TTC549 (cell line): ENCODE measurements around the gene GBE1.

ENCODE experiments used
- FAIRE-seq: peaks from 2 replicates; lab custom pipeline; 2012; peaks lifted over from hg19 to GRCh38; lab: Jason Lieb, UNC

GBE1 gene

DNA sequence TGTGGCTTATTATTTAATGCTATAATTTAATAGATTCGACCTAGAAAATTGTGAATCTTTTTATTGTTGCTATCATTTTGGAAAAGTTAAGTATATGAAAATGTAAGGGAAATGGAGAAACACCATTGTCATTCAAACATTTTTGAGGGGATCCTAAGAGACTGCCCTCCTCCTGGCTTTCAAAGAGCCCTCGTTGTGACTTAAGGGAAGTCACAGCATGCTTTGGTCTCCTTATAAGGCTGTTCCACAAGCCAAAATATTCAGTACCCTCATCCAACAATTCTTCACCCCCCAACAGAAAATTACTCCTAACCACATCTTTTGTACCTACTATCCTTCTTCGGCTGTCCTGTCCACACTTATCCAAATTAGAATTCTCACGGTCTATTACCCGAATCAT is 140.2 kb downstream of the GBE1 start:
- FAIRE-seq: no peak

DNA sequence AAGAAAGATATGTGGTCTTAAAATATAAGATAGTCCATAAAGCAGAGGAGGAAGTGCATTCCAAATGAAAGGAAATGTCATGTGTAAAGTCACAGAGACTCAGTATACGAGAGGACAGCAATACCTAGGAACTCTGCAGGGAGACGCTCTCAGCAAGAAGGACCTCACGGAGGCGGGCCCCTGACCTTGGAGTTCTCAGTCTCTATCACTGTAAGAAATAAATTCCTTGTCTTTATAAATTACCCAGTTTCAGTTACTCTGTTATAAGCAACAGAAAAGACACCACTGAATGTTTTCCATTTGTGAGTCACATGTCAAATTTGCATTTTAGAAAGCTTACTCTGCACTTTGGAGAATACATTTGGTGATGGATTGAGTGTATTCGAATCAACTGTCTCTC is 140.6 kb downstream of the GBE1 start:
- no peak for FAIRE-seq

DNA sequence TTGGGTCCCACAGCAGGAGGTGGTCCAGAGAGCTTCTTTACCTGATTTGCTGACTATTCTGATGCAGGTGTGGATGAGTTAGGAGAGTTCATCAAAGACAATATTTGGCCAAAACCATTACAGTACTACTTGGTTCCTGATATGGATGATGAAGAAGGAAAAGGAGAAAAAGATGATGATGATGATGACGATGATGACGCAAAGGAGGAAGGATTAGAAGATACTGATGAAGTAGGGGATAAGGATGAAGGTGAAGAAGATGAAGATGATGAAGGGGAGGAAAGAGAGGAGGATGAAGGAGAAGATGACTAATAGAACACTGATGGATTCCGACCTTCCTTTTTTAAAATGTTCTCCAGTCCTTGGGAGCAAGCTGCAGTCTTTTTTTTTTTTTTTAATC is 148.7 kb downstream of the GBE1 start:
- FAIRE-seq: no peak

DNA sequence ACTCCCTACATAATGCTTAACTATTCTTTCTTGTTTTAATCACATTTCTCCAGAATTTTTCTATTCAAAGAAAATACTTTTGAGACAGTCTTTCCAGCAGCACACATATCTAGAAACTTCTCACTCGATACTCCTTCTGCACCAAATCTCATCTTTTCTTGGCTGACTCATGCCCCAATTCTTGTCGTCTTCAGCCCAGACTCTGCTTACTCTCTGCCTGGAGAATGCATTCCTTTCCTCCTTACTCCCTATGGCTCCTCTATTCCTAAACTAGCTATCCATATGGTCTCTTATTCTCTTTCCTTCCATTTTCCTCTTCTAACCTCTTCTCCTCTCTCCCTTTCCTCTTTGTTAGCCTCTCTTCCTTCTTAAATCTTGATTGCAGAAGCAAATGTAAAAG is 158.7 kb downstream of the GBE1 start:
- no peak for FAIRE-seq

DNA sequence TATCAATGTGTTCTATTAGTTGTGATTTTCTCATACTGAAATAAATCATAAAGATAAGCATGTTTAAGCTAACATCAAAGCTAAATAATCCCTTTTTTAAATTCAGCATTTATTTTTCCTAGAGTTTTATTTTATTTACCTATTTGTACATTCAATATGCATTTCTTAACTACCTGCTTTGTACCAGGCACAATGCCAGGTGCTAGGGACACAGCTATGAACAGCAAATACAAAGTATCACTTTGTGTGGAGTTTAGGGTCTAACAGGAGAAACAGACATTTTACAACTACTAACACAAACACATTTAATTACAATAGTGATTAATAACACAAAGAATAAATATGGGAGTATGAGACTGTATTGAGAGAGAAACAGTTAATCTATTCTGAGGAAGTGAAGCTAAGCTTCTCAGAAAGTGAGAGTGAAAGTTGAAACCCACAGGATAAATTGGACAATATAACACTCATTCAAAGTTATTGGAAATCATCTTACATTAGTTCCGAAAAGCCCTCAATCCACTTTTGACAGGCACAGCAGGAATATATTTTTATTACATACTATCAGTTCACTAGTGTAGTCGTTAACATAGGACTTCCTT is 159.6 kb downstream of the GBE1 start:
- FAIRE-seq: no peak

DNA sequence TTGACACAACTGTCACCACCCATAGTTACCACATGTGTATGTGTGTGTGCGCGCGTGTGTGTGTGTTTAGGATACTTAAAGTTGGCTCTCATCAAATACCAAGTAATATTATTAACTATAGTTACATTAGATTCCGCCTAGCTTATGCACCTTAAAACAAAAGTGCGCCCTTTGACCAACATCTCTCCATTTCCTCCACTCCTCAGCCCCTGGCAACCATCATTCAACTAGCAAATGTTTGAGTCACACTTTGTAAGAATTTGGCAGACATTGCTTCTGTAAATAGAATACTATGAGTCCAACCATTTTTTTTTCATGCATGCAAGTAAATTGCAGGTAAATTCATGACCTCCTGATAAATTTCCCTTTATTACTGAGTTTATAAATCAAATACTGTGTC is 169.3 kb downstream of the GBE1 start:
- FAIRE-seq: no peak

DNA sequence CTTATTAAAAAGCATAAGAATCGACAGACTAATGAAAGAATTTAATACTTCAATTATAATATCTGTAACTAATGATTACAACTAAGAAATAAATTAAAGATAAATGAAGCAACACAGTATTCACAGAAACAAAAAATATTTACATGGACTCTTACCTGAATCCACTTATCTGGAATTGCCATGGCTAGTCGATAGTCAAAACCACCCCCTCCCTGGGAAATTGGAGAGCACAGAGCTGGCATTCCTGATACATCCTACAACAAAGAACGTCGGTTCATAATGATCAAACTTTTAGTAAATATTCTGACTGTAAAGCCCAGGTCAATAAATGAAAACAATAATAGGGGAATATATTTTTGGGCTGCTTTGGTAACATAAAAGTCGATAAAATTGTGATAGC is 175.5 kb downstream of the GBE1 start:
- no peak for FAIRE-seq

DNA sequence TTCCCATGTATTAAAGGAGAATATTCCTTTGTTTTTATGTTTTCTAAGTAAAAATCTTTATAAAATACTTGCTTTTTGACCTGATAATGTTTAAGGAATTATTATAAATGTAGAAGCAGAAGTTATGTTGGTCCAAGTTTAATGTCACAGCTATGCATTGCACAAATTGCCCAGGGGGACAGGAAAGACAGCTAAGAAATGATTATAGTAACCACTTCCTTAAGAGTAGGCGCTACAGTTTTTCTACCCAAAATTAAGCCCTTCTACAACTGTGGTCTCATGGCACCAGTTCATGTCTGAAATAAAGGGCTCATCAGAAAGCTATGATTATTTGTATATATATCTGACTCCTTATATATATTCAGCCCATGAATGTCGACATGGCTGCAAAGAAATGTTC is 176.4 kb downstream of the GBE1 start:
- FAIRE-seq: no peak

DNA sequence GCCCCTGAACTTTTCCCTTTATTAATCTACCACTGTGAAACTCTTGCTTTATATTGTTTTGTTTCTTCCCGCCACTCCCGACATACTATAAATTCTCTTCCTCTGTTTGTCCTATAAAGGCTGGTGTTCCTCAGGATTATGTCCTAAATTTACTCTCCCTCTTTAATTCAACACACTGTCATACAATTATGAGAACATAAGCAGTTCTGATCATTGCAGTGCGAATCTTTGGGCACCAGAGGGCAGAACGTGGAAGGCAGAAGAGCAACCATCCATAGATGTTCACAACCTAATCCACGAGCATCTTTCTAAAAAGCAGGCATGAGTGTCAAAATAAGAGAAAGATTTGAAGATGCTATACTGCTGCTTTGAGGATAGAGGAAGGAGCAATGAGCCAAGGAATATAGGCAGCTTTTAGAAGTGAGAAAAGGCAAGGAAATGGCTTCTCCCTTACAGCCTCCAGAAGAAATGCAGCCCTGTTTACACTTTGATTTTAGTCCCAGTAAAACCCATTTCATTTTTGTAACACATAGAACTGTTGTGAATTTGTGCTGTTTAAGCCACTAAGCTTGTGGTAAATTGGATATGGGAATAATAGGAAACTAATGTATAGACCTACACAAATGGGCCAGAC is 179.4 kb downstream of the GBE1 start:
- FAIRE-seq: peak; percentile 54

DNA sequence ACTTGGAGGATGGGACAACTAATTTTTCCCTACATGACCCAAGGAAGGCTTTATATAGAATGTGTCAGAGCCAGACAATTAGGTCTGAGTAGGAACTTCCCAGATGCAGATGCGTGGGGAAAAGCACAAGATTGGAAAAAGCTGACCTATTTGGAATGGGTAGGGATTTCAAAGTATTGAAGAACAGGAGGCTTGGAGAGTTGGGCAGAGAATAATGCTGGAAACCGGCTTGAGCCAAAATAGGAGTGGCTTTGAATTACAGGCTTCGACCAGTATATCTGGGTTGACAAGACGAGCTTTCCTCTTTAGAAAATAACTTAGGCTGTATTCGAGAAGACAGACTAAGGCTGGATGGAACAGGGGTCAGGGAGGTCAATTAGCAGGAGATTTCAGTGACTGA is 181.1 kb downstream of the GBE1 start:
- no peak for FAIRE-seq

DNA sequence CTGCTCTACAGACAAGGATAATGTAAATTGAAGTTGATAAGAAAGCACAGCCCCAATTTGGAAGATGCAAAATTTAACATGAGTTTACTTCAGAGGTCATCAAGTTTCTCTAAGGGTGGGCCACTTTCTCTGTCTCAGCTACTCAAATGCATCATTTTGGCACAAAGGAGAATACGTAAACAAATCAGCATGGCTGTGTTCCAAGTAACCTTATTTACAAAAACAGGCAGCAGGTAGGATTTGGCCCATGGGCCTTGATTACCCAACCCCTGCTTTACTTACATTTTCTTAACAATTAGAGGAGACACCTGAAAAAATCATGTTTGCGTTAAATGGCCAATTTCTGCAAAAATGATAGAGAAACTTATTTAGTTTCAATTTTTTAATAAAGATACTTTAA is 181.7 kb downstream of the GBE1 start:
- FAIRE-seq: no peak

DNA sequence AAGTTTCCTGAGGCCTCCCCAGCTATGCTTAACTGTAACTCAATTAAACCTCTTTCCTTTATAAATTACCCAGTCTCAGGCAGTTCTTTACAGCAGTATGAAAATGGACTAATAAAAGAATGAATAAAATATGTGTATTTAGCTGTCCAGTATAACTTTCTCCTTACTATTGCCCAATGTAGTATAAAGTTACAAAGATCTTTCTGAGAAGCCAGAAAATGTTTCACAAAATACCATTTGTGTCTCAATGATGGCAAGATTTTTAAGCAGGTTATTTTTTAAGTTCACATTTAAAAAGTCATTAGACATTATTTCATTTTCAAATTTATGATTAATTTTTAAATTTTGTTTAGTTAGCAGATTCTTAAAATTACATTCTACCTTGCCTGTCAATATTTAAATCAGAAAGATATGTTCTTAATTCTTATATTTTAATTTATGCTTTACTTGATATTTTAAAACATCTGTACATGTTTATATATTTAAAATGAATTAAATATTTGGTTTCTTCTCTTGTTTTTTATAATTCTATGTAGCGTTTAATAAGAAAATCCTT is 189.2 kb downstream of the GBE1 start:
- FAIRE-seq: peak; percentile 26

DNA sequence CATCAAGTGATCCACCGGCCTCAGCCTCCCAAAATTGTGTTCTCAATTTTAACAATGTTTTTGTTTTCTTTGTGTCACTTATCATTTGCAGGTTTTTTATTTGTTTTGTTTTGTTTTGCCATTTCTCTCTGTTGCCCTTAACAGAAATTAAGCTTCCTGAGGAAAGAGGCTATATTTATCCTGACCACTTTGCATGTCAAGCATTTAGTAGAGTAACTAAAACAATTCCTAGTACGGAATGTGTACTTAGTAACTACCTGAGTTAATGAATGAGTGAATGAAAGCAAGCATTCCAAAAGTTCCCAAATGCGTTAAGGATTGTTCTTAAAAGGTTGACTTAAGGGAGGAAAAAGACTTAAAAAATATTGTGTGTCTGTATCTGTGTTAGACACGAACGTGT is 193.1 kb downstream of the GBE1 start:
- FAIRE-seq: no peak

DNA sequence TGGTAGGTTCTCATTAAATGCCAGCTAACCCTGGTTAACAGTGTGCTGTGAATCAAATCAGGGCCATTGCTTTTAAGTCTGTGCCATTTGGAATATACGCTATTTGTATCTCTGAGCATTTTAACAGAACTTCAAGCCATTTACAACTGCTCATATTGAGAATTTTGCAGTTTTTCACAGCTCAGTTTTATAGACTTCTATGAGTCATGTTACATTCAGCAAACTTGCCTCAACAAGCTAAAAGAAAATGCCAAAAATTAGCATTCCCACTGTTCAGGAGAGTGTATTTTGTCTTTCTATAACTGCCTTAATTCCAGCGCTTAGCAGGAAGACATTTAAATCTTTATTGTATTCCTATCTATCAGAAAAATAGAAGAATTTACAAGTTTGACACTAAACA is 196.4 kb downstream of the GBE1 start:
- no peak for FAIRE-seq

DNA sequence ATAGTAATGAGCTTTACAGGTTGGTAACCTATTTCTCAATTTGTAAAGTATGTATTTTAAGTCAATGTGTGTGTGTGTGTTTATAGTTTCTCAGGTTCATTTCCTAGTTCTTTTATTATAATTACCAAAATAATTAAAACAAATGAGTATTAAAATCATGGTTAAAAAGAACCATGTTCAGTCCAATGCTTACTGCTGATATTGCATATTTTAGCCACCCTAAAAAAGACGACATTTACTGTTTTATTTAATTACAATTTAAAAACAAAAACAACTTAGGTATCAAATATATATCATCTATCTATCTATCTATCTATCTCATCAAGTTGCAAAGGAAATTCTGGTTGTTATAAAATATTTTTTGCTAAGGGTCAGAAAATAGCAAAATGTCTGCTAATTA is 203.3 kb downstream of the GBE1 start:
- FAIRE-seq: no peak

DNA sequence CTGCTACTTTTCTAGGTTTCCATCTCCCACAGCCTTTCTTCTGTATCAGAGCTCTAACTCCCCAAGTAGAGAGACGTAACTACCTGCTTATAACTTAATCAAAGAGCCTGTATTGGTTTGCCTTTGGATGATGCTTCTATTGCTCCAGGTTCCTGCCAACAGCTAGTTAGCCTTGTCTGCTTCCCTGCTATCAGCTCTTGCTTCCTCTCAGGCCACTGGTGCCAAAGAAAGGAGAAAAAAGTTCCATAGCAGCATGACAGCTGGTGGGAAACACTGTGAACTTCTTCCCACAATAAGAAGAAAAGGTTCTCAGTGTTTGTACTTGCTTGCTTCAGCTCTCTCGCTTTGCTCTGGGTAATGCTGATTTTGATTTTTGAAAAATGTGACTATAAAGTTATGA is 206.6 kb downstream of the GBE1 start:
- FAIRE-seq: no peak

DNA sequence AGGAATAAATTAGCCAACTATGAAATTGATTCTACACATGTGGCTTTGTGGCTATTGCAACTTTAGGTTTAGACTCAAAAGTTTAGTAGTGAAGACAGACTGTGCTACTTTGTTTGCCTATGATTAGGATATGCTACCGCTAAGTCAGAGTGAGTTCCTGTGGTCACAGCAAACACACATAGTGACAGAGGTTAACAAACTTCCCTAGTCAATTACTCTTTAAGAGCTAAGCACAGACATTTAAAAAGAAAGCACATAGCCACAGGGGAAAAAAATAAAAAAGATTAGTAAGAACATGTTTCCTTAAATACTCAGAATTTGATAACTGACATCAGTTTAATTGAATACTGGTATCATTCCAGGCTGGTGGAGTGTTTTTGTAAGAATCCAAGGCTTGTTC is 207.1 kb downstream of the GBE1 start:
- FAIRE-seq: no peak

DNA sequence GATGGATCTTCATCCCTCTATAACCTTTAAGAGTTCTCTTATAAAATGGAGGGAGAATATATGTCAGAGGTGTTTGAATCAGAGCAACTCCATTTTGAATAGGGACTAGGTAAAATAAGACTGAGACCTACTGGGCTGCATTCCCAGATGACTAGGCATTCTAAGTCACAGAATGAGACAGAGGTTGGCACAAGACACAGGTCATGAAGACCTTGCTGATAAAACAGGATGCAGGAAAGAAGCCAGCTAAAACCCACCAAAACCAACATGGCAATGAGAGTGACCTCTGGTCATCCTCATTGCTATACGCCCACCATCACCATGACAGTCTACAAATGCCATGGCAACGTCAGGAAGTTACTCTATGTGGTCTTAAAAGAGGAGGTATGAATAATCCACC is 211.0 kb downstream of the GBE1 start:
- FAIRE-seq: no peak

DNA sequence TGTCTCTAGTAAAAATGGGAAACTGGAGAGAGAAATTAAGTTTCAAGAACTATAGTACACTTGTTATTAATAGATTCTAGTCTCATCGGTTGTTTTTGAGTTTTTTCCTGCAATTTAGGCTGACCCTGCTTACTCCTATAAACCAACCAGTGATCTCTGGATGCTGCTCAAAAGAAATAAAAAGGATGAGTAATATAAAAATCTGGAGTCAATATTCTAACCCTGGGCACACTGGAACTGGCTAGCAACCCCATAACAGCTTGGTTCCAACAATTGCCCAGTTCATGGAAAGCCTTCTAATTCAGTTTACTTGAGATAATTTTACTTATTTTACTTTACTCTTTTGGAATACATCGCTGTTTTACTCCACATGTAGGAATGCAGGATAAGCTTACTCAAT is 211.6 kb downstream of the GBE1 start:
- FAIRE-seq: no peak

DNA sequence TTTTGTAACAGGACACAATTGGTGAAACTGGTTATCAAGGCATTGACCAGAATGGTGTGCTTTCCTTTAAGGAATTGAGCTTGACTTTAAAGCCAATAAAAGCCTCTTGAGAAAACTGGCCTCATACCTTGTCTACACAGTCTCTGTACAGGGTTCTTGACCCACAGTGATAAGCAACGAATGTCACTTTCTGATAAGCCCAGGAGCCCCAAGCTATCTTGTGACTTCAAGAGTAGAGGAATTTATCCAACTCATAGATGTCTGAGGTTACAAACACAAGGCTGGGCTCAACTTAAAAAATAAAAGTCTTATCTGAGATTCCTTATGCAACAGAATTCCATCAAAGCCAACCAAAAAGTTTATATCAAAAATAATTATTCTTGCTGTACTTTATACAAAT is 212.1 kb downstream of the GBE1 start:
- FAIRE-seq: no peak

DNA sequence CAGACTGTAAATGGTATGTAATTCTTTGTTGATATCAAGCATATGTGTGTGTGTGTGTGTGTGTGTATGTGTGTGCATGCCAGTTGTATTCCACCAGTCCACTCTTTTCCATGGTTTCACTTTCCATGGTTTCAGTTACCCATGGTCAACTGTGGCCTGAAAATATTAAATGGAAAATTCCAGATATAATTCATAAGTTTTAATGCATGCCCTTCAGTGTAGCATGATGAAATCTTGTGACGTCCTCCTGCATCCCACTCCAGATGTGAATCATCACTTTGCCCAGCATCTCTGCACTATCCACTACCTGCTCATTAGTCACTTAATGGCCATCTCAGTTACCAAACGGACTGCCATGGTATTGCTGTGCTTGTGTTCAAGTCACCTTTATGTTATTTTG is 215.9 kb downstream of the GBE1 start:
- no peak for FAIRE-seq

DNA sequence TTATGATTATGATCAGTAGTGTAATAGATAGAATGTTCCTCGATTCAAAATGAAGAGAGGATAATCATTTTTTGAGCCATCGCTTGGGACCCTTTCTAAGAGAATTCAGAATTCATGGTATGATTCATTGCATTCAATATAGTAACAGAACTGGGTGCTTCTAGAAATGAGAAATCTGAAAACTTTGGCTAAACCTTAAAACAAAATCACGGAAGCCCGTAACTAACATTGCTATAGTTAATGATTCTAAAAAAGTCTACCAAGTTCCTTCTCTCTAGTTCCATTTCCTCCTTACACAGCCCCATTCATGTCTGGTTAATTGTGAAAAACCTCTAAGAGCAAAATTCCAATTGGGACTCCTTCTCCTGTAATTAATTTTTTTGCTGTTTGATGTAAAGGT is 217.1 kb downstream of the GBE1 start:
- FAIRE-seq: no peak

DNA sequence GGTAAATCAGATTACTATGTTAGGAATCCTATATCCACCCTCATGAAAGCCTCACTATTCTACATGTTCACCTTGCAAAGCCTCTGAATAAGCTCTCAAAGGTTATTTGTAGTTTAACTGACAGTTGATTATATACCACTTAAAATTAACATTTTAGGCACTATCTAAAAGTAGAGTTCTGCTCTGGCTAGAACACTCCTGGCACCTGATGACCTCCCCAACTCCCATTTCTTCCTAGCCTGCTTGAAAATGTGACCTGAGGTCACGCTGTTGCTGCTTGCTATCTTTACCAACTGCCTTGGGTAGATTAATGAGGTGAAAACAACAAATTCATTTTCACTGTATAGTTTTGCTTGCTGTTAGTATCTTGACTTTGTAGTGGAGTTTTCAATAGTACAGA is 220.7 kb downstream of the GBE1 start:
- FAIRE-seq: no peak

DNA sequence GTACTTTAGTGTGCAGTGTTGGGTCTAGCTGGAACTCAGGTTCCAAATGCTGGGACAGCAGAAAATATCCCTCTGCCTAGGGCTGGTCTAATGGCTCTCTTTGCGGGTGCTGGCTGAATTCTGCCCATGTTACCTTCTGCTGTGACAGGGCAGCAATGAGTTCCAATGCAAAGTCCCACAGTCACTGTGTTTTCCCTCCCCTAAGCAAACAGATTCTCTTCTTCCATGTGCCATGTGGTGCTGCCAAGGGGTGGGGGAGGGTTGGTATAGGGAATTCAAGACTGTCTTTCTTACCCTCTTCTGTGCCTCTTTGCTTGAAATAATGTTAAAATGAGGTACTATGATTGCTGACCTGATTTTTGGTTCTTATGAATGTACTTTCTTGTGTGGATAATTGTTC is 229.6 kb downstream of the GBE1 start:
- FAIRE-seq: no peak

DNA sequence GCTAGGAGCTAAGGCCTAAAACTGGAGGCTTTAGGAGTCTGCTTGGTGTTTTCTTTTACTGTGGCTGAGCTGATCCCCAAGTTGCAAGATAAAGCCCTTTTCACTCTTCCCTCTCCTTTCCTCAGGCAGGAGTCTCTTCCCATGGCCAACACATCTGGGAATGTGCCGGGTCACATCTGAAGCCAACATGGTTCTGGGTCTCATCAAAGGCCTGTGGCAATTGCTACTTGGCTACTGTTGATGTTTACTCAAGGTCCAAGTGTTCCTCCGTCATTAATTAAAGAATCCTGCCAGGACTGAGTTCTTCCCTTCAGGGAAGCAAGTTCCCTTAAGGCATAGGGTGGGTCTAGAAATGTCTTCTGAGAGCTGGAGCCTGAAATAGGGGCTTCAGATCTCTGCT is 230.2 kb downstream of the GBE1 start:
- no peak for FAIRE-seq
